B cell (primary cell): ENCODE results near the gene KCNAB3. TPM values are rescaled to one million over a fixed set of nuclear protein-coding genes. Genes with fewer than 3 reads are reported as not detected.

Experiments
- ATAC-seq: fragments of 200-7000 bp; cut with Tn5 transposase; one replicate; pipeline ENCODE4 v1.10.0; 2021; ENCODE audit warnings: low read depth, mild to moderate bottlenecking, moderate number of reproducible peaks, moderate library complexity
- CTCF ChIA-PET: fragments of 350-600 bp; sonication (Branson Sonifier 250); formaldehyde crosslinking; loops from one replicate; lab custom pipeline; 2021; ENCODE audit warnings: antibody characterized with exemption, inconsistent platforms; lab: Charles Lee
- POLR2A ChIA-PET: fragments of 350-600 bp; sonication (Branson Sonifier 250); formaldehyde crosslinking; loops from one replicate; lab custom pipeline; 2021; ENCODE audit warnings: antibody characterized with exemption; lab: Charles Lee
- DNase-seq: peaks from one replicate; pipeline ENCODE4 v3.0.0; 2013
- H2AFZ ChIP-seq: 2 replicates; pipeline ENCODE4 v1.6.1; 2012; ENCODE audit warnings: mild to moderate bottlenecking, low read depth, low read length; ENCODE audit not compliant: insufficient read depth, poor library complexity, severe bottlenecking
- H3K27ac ChIP-seq, 2 donors: 1 replicate in 1 of 2; 2 replicates in 1 of 2; pipeline ENCODE4 v1.5.1; 2012 to 2013; ENCODE audit warnings: low read length in 2 of 2, mild to moderate bottlenecking in 2 of 2, moderate library complexity in 1 of 2
- H3K27me3 ChIP-seq, 4 experiments: fragments of 200-600 bp in 1 of 4; sonication (generic) in 1 of 4; replicated peaks in 1 of 4; 1 replicate in 2 of 4; 2 replicates in 2 of 4; pipeline versions ENCODE4 v1.6.1 to v1.7.0; 2013 to 2016; ENCODE audit warnings: low read length in 3 of 4, mild to moderate bottlenecking in 2 of 4, mixed read lengths in 1 of 4, moderate library complexity in 1 of 4; ENCODE audit not compliant: insufficient read depth in 4 of 4, control insufficient read depth in 3 of 4; ENCODE audit errors: control extremely low read depth in 1 of 4
- H3K36me3 ChIP-seq, 2 experiments: replicated peaks in 1 of 2; 1 replicate in 1 of 2; 2 replicates in 1 of 2; pipeline versions ENCODE4 v1.6.1 to v1.7.1; 2013; ENCODE audit warnings: low read length in 1 of 2; ENCODE audit not compliant: insufficient read depth in 2 of 2, control insufficient read depth in 1 of 2; ENCODE audit errors: control extremely low read depth in 1 of 2, extremely low read depth in 1 of 2
- H3K4me1 ChIP-seq, 2 donors: fragments of 200-600 bp in 1 of 2; sonication (generic) in 1 of 2; 1 replicate in 1 of 2; 2 replicates in 1 of 2; pipeline versions ENCODE4 v1.5.1 to v1.6.1; 2013 to 2017; ENCODE audit warnings: low read length in 2 of 2; ENCODE audit not compliant: control insufficient read depth in 2 of 2, insufficient read depth in 2 of 2
- H3K4me2 ChIP-seq: replicated peaks from 2 replicates; pipeline ENCODE3; 2012; ENCODE audit warnings: mild to moderate bottlenecking, low read depth, low read length; ENCODE audit not compliant: poor library complexity, severe bottlenecking
- H3K4me3 ChIP-seq, 5 experiments: fragments of 200-600 bp in 1 of 5; sonication (generic) in 1 of 5; 1 replicate in 3 of 5; 2 replicates in 2 of 5; pipeline versions ENCODE4 v1.5.1 to v1.7.0; 2011 to 2016; ENCODE audit warnings: low read length in 4 of 5, mild to moderate bottlenecking in 4 of 5, low read depth in 2 of 5, control low read depth in 1 of 5, moderate library complexity in 1 of 5; ENCODE audit not compliant: insufficient read depth in 1 of 5; ENCODE audit errors: control extremely low read depth in 1 of 5, extremely low read depth in 1 of 5
- H3K79me2 ChIP-seq: fragments of 200-600 bp; sonication (generic); one replicate; pipeline ENCODE4 v1.6.0; 2016; ENCODE audit warnings: low read length; ENCODE audit not compliant: control insufficient read depth, insufficient read depth
- H3K9ac ChIP-seq: fragments of 200-600 bp; sonication (generic); 2 replicates; pipeline ENCODE4 v1.6.1; 2017; ENCODE audit warnings: mild to moderate bottlenecking, low read length, moderate library complexity
- H3K9me3 ChIP-seq, 3 donors: one replicate each; pipeline versions ENCODE4 v1.6.1 to v1.7.1; 2013; ENCODE audit warnings: low read length in 2 of 3; ENCODE audit not compliant: control insufficient read depth in 2 of 3, insufficient read depth in 1 of 3; ENCODE audit errors: control extremely low read depth in 1 of 3
- H4K20me1 ChIP-seq: 2 replicates; pipeline ENCODE4 v1.6.0; 2012; ENCODE audit warnings: mild to moderate bottlenecking, low read length; ENCODE audit not compliant: insufficient read depth, control insufficient read depth, poor library complexity, severe bottlenecking
- H3K27ac Mint-ChIP-seq: one replicate; pipeline ENCODE4 v1.8.0; 2021; ENCODE audit warnings: mixed read lengths
- H3K27me3 Mint-ChIP-seq: one replicate; pipeline ENCODE4 v1.8.0; 2021; ENCODE audit warnings: mixed read lengths
- H3K4me1 Mint-ChIP-seq: one replicate; pipeline ENCODE4 v1.8.0; 2021; ENCODE audit warnings: mixed read lengths
- H3K4me3 Mint-ChIP-seq: one replicate; pipeline ENCODE4 v1.8.0; 2021; ENCODE audit warnings: mixed read lengths
- H3K9me3 Mint-ChIP-seq: one replicate; pipeline ENCODE4 v1.8.0; 2022; ENCODE audit warnings: mixed read lengths; ENCODE audit not compliant: insufficient read depth
- EZH2 ChIP-seq: IDR thresholded peaks from 2 replicates; pipeline ENCODE4 v1.6.1; 2012; ENCODE audit warnings: borderline replicate concordance, low read depth, mild to moderate bottlenecking, moderate library complexity, low read length; ENCODE audit not compliant: insufficient read depth, poor library complexity, severe bottlenecking
- WGBS: methylation state at CpG from one replicate; pipeline ENCODE4 v1.1.5; 2013; ENCODE audit warnings: missing lambda C conversion rate; ENCODE audit not compliant: insufficient coverage; 5-methylcytosine and 5-hydroxymethylcytosine counted together
- intact Hi-C: fragments of 100-400 bp; cut with micrococcal nuclease; formaldehyde crosslinking; loops from one replicate; pipeline ENCODE4 v1.10.0; 2022
- polyA plus RNA-seq: library from polyadenylated mRNA; depleted of rRNA; stranded (reverse); fragments of >200 nt; gene quantifications from 2 replicates; pipeline ENCODE4 v1.2.3, GENCODE V29; 2012
- total RNA-seq, 2 donors: library from RNA; stranded (reverse); fragments of 120-200 nt in 1 of 2; gene quantifications; 1 replicate in 1 of 2; 2 replicates in 1 of 2; pipeline versions ENCODE4 v1.2.3 to v1.2.4, GENCODE V29; 2013 to 2022
- TF ChIP-seq, protein P1 (sequence below): fragments of 200-600 bp; IDR thresholded peaks from one replicate; pipeline ENCODE4 v1.8.0; 2022; ENCODE audit warnings: antibody characterized with exemption, mild to moderate bottlenecking

KCNAB3 gene
- total and polyA plus RNA-seq, 2 donors (not counting 1 experiment from before 2014, with no cell fraction given), result 11.4 to 16.3 TPM

DNA sequence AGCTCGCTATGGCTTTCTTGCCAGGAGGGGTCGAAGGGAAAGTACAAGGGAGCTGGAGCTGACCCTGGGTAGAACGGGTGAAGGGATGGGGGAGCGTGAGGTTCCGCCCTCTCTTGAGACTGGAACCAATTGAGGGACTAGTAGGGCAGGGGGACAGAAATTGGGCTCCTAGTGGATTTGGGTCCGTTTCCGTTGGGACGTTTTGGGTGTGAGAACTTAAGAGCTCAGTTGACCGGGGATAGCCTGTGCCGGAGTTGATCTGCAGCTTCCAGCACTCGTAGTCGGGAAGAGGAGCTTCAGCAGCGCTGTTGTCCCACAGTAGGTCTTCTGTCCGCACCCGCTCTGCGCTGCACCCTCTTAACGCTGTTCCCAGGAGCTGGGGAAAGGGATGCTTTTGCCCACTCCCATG lies 2.8 kb upstream of the KCNAB3 start:
- intact Hi-C loops, result loop anchor here (1.0 to 5.0 kb wide), 8 partner anchors 10 to 450 kb away; partner anchors contain the start of genes KDM6B, NAA38, RPL26 and WRAP53
- H3K27ac Mint-ChIP-seq, result peak overlapping the region; percentile 95
- Histone ChIP-seq H3K9me3 (no peaks in the 10 kb centered on the region), H3K36me3 (peaks cover 7 to 23% of the 10 kb centered on the region in 2 experiments), H3K4me2 (peak overlapping the region; percentile 99), H4K20me1 (peaks cover 4% of the 10 kb centered on the region), H3K9ac (peak overlapping the region; percentile 93), H2AFZ (peak overlapping the region; percentile 95), H3K4me3 (peak overlapping the region; percentile 75 to 98 (median 89)), H3K79me2 (peaks cover 35% of the 10 kb centered on the region), H3K27ac (peak overlapping the region; percentile 75 to 88), H3K4me1 (peaks cover 18 to 33% of the 10 kb centered on the region in 2 donors), H3K27me3 (no peaks in the 10 kb centered on the region)
- ChIA-PET POLR2A (interaction anchor here (0.7 to 2.5 kb wide), 9 partner anchors 10 to 315 kb away, joined by 3 to 21 read pairs (median 4); partner anchors contain the start of genes CTC1, CYB5D1, NAA38 and RNF227), CTCF (interaction anchor here (0.6 to 6.6 kb wide), 17 partner anchors 10 to 314 kb away, joined by 3 to 48 read pairs (median 4); partner anchors contain the start of genes NAA38, RNF227 and WRAP53)
- DNase-seq, result no peak
- peak; percentile 4 for ATAC-seq
- no peaks in the 10 kb centered on the region for H3K27me3 Mint-ChIP-seq
- WGBS, result 0% methylated on average over 17 of the region's 17 CpGs
- no peak for TF ChIP-seq EZH2
- TF ChIP-seq, protein P1, sequence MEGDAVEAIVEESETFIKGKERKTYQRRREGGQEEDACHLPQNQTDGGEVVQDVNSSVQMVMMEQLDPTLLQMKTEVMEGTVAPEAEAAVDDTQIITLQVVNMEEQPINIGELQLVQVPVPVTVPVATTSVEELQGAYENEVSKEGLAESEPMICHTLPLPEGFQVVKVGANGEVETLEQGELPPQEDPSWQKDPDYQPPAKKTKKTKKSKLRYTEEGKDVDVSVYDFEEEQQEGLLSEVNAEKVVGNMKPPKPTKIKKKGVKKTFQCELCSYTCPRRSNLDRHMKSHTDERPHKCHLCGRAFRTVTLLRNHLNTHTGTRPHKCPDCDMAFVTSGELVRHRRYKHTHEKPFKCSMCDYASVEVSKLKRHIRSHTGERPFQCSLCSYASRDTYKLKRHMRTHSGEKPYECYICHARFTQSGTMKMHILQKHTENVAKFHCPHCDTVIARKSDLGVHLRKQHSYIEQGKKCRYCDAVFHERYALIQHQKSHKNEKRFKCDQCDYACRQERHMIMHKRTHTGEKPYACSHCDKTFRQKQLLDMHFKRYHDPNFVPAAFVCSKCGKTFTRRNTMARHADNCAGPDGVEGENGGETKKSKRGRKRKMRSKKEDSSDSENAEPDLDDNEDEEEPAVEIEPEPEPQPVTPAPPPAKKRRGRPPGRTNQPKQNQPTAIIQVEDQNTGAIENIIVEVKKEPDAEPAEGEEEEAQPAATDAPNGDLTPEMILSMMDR, result no peak
- H3K4me3 Mint-ChIP-seq, result peak overlapping the region; percentile 95
- peaks cover 44% of the 10 kb centered on the region for H3K4me1 Mint-ChIP-seq
- H3K9me3 Mint-ChIP-seq, result no peaks in the 10 kb centered on the region
